CD4-positive, CD25-positive, alpha-beta regulatory T cell (primary cell): Measurements from ENCODE around the gene LXN. TPM values are rescaled to one million over a fixed set of nuclear protein-coding genes. Genes with fewer than 3 reads are reported as not detected.

Source experiments
- ATAC-seq, 2 donors: fragments of 150-1000 bp; cut with Tn5 transposase; one replicate each; pipeline ENCODE4 v1.10.0; 2021; ENCODE audit warnings: low read depth in 2 of 2, moderate number of reproducible peaks in 2 of 2, moderate library complexity in 1 of 2
- DNase-seq, 3 donors: peaks; one replicate each; pipeline versions ENCODE4 v3.0.0 to v3.0.0-alpha.2; 2012 to 2022; ENCODE audit warnings: mixed read lengths in 1 of 3
- H3K27ac ChIP-seq: one replicate; pipeline ENCODE4 v1.7.0; 2013; ENCODE audit warnings: mild to moderate bottlenecking, low read length; ENCODE audit not compliant: insufficient read depth, poor library complexity, severe bottlenecking
- H3K27me3 ChIP-seq: one replicate; pipeline ENCODE4 v1.7.0; 2013; ENCODE audit warnings: low read length; ENCODE audit not compliant: control insufficient read depth, insufficient read depth
- H3K36me3 ChIP-seq: one replicate; pipeline ENCODE4 v1.7.0; 2013; ENCODE audit warnings: mild to moderate bottlenecking, low read length, moderate library complexity; ENCODE audit not compliant: control insufficient read depth, insufficient read depth
- H3K4me1 ChIP-seq: 2 replicates; pipeline ENCODE4 v1.7.0; 2013; ENCODE audit warnings: mild to moderate bottlenecking, low read length; ENCODE audit not compliant: insufficient read depth, control insufficient read depth, poor library complexity, severe bottlenecking
- H3K4me3 ChIP-seq: one replicate; pipeline ENCODE4 v1.7.0; 2013; ENCODE audit warnings: low read depth, mild to moderate bottlenecking, low read length, moderate library complexity
- H3K9me3 ChIP-seq, 2 experiments: 1 replicate in 1 of 2; 2 replicates in 1 of 2; pipeline ENCODE4 v1.7.0; 2013; ENCODE audit warnings: low read length in 2 of 2, mild to moderate bottlenecking in 1 of 2, moderate library complexity in 1 of 2; ENCODE audit not compliant: control insufficient read depth in 2 of 2
- H3K27ac Mint-ChIP-seq, 3 donors: one replicate each; pipeline ENCODE4 v1.8.0; 2020 to 2022; ENCODE audit warnings: mild to moderate bottlenecking in 3 of 3, mixed read lengths in 3 of 3, moderate library complexity in 2 of 3
- H3K27me3 Mint-ChIP-seq: one replicate; pipeline ENCODE4 v1.8.0; 2022; ENCODE audit warnings: mild to moderate bottlenecking, mixed read lengths
- H3K36me3 Mint-ChIP-seq: one replicate; pipeline ENCODE4 v1.8.0; 2020; ENCODE audit warnings: mixed read lengths
- H3K4me1 Mint-ChIP-seq, 4 donors: one replicate each; pipeline ENCODE4 v1.8.0; 2020 to 2022; ENCODE audit warnings: mixed read lengths in 4 of 4, mild to moderate bottlenecking in 1 of 4
- H3K4me3 Mint-ChIP-seq, 4 donors: one replicate each; pipeline ENCODE4 v1.8.0; 2020 to 2022; ENCODE audit warnings: mild to moderate bottlenecking in 4 of 4, mixed read lengths in 4 of 4, moderate library complexity in 3 of 4
- H3K9me3 Mint-ChIP-seq, 7 donors: one replicate each; pipeline ENCODE4 v1.8.0; 2020 to 2022; ENCODE audit warnings: mixed read lengths in 7 of 7, mild to moderate bottlenecking in 3 of 7, moderate library complexity in 2 of 7
- polyA plus RNA-seq, 4 donors: library from polyadenylated mRNA; unstranded; fragments of 300-500 nt; fragmentation: Illumina TruSeq; gene quantifications; one replicate each; pipeline ENCODE4 v1.2.3, GENCODE V29; 2021
- total RNA-seq: library from RNA; stranded (reverse); gene quantifications from one replicate; pipeline ENCODE4 v1.2.3, GENCODE V29; 2022

Gene LXN
- total and polyA plus RNA-seq, 5 donors from 2014 or later, result 6.6 to 31.9 (median 24.7) TPM

DNA sequence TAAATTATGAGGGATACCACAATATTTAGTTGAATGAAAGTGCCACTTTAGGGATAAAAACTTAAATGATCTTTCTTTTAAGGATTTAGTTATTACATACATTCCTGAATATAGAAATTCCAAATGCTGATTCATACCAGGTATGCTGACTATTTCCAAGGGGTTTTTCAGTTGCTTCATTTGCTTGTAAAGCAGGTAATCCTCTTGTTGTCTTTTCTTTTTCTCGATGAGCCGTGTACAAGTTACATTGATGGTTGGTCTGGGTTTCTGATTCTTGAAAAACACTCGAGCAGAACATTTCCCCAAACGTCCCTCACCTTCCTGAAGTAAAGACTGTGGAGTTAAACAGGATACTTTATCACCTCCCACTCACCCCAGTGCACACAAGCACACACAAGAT is 38.2 kb upstream of the LXN start:
- no peak overlapping the region for H3K27ac Mint-ChIP-seq

GRCh38 chr3:158709666-158710083 is 37.2 kb upstream of the LXN start:
- no peak overlapping the region for H3K27ac ChIP-seq
- H3K36me3 ChIP-seq, result peaks cover 19% of the 10 kb centered on the region
- H3K9me3 ChIP-seq, result no peaks in the 10 kb centered on the region
- ATAC-seq, result no peak
- no peak overlapping the region for H3K4me3 ChIP-seq
- no peak for DNase-seq
- Mint-ChIP-seq H3K27ac (peak overlapping the region in 1 of 3 donors; percentile 32), H3K9me3 (no peaks in the 10 kb centered on the region), H3K36me3 (peaks cover 60% of the 10 kb centered on the region), H3K27me3 (no peaks in the 10 kb centered on the region), H3K4me1 (peaks cover 0 to 14% (median 3%) of the 10 kb centered on the region in 4 donors), H3K4me3 (no peak overlapping the region)
- H3K4me1 ChIP-seq, result no peaks in the 10 kb centered on the region
- H3K27me3 ChIP-seq, result no peaks in the 10 kb centered on the region

More for the DNA sequence above, 38.2 kb upstream of the LXN start:
- H3K27ac ChIP-seq, result no peak overlapping the region
- H3K4me3 ChIP-seq, result no peak overlapping the region
- Mint-ChIP-seq H3K9me3 (no peaks in the 10 kb centered on the region), H3K4me1 (peaks cover 0 to 14% (median 3%) of the 10 kb centered on the region in 4 donors), H3K36me3 (peaks cover 59% of the 10 kb centered on the region), H3K27me3 (no peaks in the 10 kb centered on the region), H3K4me3 (no peak overlapping the region)
- H3K4me1 ChIP-seq, result no peaks in the 10 kb centered on the region
- no peak for DNase-seq
- H3K36me3 ChIP-seq, result peaks cover 19% of the 10 kb centered on the region
- no peak for ATAC-seq
- H3K9me3 ChIP-seq, result no peaks in the 10 kb centered on the region
- no peaks in the 10 kb centered on the region for H3K27me3 ChIP-seq

GRCh38 chr3:158703566-158703965 is 31.1 kb upstream of the LXN start:
- H3K27ac ChIP-seq, result no peak overlapping the region
- H3K9me3 ChIP-seq, result no peaks in the 10 kb centered on the region
- Mint-ChIP-seq H3K27ac (peak overlapping the region in 2 of 3 donors; percentile 21 to 59), H3K4me1 (peaks cover 8 to 26% (median 22%) of the 10 kb centered on the region in 4 donors), H3K36me3 (peaks cover 48% of the 10 kb centered on the region), H3K4me3 (no peak overlapping the region), H3K9me3 (no peaks in the 10 kb centered on the region), H3K27me3 (no peaks in the 10 kb centered on the region)
- H3K36me3 ChIP-seq, result peaks cover 9% of the 10 kb centered on the region
- no peaks in the 10 kb centered on the region for H3K27me3 ChIP-seq
- ATAC-seq (no peak), DNase-seq (no peak)
- no peaks in the 10 kb centered on the region for H3K4me1 ChIP-seq
- H3K4me3 ChIP-seq, result no peak overlapping the region

DNA sequence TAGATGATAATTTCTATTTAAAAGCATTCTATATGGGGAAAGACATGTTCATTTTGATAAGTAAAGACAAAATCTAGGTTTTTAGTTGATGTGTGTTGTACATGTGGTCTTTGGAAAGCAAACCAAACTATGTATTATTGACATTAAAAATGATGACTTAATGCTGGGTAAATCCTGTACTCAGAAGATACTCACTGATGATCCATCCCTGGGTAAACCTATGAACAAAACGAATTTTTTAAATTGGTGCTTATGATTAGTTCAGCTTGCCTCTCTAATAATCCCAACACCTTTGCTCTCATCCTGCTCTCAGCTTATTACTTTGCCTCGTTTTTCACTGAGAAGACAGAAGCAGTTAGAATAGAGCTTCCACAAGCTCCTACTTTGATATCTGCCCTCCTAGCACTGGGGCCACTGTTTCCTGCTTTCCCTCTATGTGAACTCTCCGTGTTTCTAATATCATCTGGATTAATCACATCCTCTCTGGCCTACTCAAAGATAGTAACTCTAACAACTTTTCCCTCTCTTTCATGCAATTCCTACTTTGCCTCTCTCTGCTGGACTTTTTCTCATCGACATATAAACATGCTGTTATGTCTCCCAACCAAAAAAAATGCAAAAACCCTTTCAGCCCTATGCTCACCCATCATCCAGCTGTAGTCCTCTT is 30.5 kb upstream of the LXN start:
- ATAC-seq, result no peak
- Mint-ChIP-seq H3K4me3 (no peak overlapping the region), H3K27ac (peak overlapping the region in 2 of 3 donors; percentile 21 to 59), H3K27me3 (no peaks in the 10 kb centered on the region), H3K4me1 (peaks cover 8 to 27% (median 22%) of the 10 kb centered on the region in 4 donors), H3K36me3 (peaks cover 47% of the 10 kb centered on the region), H3K9me3 (no peaks in the 10 kb centered on the region)
- Histone ChIP-seq H3K27me3 (no peaks in the 10 kb centered on the region), H3K27ac (no peak overlapping the region), H3K4me3 (no peak overlapping the region), H3K4me1 (no peaks in the 10 kb centered on the region), H3K36me3 (peaks cover 4% of the 10 kb centered on the region), H3K9me3 (no peaks in the 10 kb centered on the region)
- no peak for DNase-seq

- Mint-ChIP-seq H3K4me3 (no peak overlapping the region), H3K27me3 (no peaks in the 10 kb centered on the region), H3K9me3 (no peaks in the 10 kb centered on the region), H3K4me1 (peaks cover 8 to 27% (median 20%) of the 10 kb centered on the region in 4 donors), H3K27ac (peak overlapping the region in 2 of 3 donors; percentile 23 to 57), H3K36me3 (peaks cover 39% of the 10 kb centered on the region)
- H3K4me1 ChIP-seq, result no peaks in the 10 kb centered on the region
- no peak for DNase-seq
- H3K36me3 ChIP-seq, result peaks cover 5% of the 10 kb centered on the region
- H3K27ac ChIP-seq, result no peak overlapping the region
- no peaks in the 10 kb centered on the region for H3K9me3 ChIP-seq
- no peak for ATAC-seq
- no peaks in the 10 kb centered on the region for H3K27me3 ChIP-seq
- H3K4me3 ChIP-seq, result no peak overlapping the region
These were observed 29.1 kb upstream of the LXN start for GRCh38 chr3:158701420-158702065.

- H3K4me1 Mint-ChIP-seq, result peaks cover 12 to 27% (median 18%) of the 10 kb centered on the region in 4 donors
- peaks cover 33% of the 10 kb centered on the region for H3K36me3 Mint-ChIP-seq
- H3K4me3 Mint-ChIP-seq, result no peak overlapping the region
These were observed 28.1 kb upstream of the LXN start for GRCh38 chr3:158700559-158700958.

DNA sequence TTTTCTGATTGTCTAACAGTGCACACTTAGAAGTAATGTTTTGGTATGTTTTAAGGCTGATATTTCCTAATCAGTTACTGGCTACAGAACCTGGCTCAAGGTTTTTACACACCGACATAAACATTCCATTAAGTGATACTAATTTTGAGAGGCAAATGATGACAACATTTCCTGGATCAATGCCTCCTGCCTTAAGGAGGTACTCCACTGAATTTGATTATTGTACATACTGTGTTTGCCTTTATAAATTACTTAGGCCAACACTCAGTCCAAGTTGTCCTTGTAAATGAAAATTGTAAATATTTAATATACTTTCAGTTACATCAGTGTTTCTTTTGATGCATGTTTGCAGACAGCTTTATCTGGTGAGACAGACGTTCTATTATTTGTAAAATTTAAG is 24.2 kb upstream of the LXN start:
- H3K27me3 ChIP-seq, result no peaks in the 10 kb centered on the region
- Mint-ChIP-seq H3K27ac (no peak overlapping the region), H3K4me3 (no peak overlapping the region), H3K36me3 (peaks cover 40% of the 10 kb centered on the region), H3K4me1 (peaks cover 4 to 13% (median 7%) of the 10 kb centered on the region in 4 donors), H3K27me3 (no peaks in the 10 kb centered on the region), H3K9me3 (peaks cover 0 to 4% (median 0%) of the 10 kb centered on the region in 7 donors)
- DNase-seq (no peak), ATAC-seq (no peak)
- peaks cover 25% of the 10 kb centered on the region for H3K36me3 ChIP-seq
- H3K4me1 ChIP-seq, result no peaks in the 10 kb centered on the region
- no peaks in the 10 kb centered on the region for H3K9me3 ChIP-seq
- no peak overlapping the region for H3K4me3 ChIP-seq
- no peak overlapping the region for H3K27ac ChIP-seq

More at GRCh38 chr3:158700559-158700958, 28.1 kb upstream of the LXN start:
- ATAC-seq (no peak), DNase-seq (no peak)
- Mint-ChIP-seq H3K9me3 (no peaks in the 10 kb centered on the region), H3K27me3 (no peaks in the 10 kb centered on the region), H3K27ac (peak overlapping the region in 1 of 3 donors; percentile 23)
- Histone ChIP-seq H3K4me3 (no peak overlapping the region), H3K27me3 (no peaks in the 10 kb centered on the region), H3K9me3 (no peaks in the 10 kb centered on the region), H3K27ac (no peak overlapping the region), H3K36me3 (peaks cover 5% of the 10 kb centered on the region), H3K4me1 (no peaks in the 10 kb centered on the region)
